Hematopoietic multipotent progenitor cell treated with erythropoietin and hydrocortisone succinate and interleukin-3 and kit ligand, for 17 days (in vitro differentiated cells): Measurements from ENCODE around the gene PRSS16.
"Not testable (repeated sequence)": the region's sequence is repeated elsewhere in the genome, so short reads cannot be mapped to it uniquely, and the experiment has no call there.

ENCODE experiments used
- DNase-seq: peaks from one replicate; pipeline ENCODE4 v3.0.0-alpha.2; 2015; ENCODE audit warnings: low spot score

The PRSS16 gene

GRCh38 chr6:27242589-27243265, 4.8 kb upstream of the PRSS16 start:
- no peak for DNase-seq

GRCh38 chr6:27248783-27249182, 1.3 kb downstream of the PRSS16 start:
- no peak for DNase-seq

GRCh38 chr6:27250277-27251111, 3.0 kb downstream of the PRSS16 start:
- no peak for DNase-seq

GRCh38 chr6:27251112-27251605, 3.7 kb downstream of the PRSS16 start:
- DNase-seq: no peak

- DNase-seq: no peak
These were observed 4.2 kb downstream of the PRSS16 start for GRCh38 chr6:27251606-27252251.

- no peak for DNase-seq
These were observed 7.1 kb downstream of the PRSS16 start for GRCh38 chr6:27254566-27254965.

GRCh38 chr6:27255866-27256265, 8.4 kb downstream of the PRSS16 start:
- no peak for DNase-seq

- DNase-seq: no peak
These were observed 12.9 kb downstream of the PRSS16 start for GRCh38 chr6:27260369-27260768.

- no peak for DNase-seq
These were observed 13.4 kb downstream of the PRSS16 start for GRCh38 chr6:27260836-27261375.

GRCh38 chr6:27263886-27264285, 16.4 kb downstream of the PRSS16 start:
- no peak for DNase-seq

GRCh38 chr6:27267003-27267402, 19.5 kb downstream of the PRSS16 start:
- DNase-seq: not testable (repeated sequence)

GRCh38 chr6:27267857-27268434, 20.4 kb downstream of the PRSS16 start:
- DNase-seq: no peak

- DNase-seq: no peak
These were observed 21.3 kb downstream of the PRSS16 start for GRCh38 chr6:27268803-27269202.

GRCh38 chr6:27273783-27274182, 26.3 kb downstream of the PRSS16 start:
- DNase-seq: no peak

- DNase-seq: no peak
These were observed 27.8 kb downstream of the PRSS16 start for GRCh38 chr6:27275025-27275956.

GRCh38 chr6:27279513-27280063, 32.1 kb downstream of the PRSS16 start:
- DNase-seq: no peak

GRCh38 chr6:27280064-27280539, 32.6 kb downstream of the PRSS16 start:
- DNase-seq: no peak

- DNase-seq: no peak
These were observed 33.1 kb downstream of the PRSS16 start for GRCh38 chr6:27280540-27281000.

GRCh38 chr6:27281105-27281539, 33.6 kb downstream of the PRSS16 start:
- DNase-seq: no peak

- DNase-seq: no peak
These were observed 34.1 kb downstream of the PRSS16 start for GRCh38 chr6:27281569-27281968.
